C4-2B (cell line): ENCODE data around the gene SCN8A.

Experiments used
- H3K27ac ChIP-seq: fragments of 450-650 bp; 2 replicates; pipeline ENCODE4 v1.5.1; 2017
- ZFX ChIP-seq: fragments of 450-650 bp; IDR thresholded peaks from 2 replicates; pipeline ENCODE4 v1.6.1; 2017
- TF ChIP-seq, protein P1 (sequence below): fragments of 450-650 bp; conservative IDR thresholded peaks from 2 replicates; pipeline ENCODE4 v1.5.1; 2017; ENCODE audit warnings: mild to moderate bottlenecking

The SCN8A gene

DNA sequence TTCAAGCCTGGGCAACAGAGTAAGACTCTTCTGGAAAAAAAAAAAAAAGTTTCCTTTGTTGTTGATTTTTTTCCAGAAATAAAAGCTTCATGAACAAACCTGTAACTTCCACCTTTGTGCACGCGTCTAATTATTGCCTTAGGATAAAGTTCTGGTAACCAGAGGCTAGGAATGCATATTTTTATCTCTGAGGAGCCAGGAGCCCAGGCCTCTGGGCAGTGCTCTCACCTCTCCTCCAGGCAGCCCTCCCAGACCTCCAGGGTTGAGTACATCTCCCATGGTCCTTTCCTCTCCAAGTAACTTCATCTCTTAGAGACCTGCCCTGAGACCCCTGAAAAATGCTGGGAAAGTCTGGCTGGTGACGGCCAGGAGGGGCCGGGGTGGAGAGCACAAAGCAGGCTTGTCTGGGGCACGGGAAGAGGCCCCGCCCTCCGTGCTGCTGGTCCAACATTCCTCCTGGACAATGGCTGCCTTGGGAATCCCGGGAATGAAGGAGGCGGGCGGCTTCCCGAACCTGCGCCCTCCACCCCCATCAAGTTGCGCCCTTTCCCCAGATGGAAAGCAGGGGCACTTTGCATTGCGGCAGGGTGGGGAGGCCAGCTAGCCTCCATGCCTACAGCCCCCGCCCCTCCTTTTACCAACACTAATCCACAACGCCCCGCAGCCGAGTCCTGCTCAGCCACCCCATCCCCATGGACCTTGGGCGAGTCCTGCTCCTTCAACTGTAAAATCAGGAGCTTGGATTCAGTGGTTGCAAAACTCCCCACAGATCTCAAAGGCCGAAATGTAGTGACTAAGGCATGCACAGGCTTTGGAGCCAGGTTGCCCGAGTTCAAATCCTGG, 264.8 kb downstream of the SCN8A start:
- TF ChIP-seq, protein P1, sequence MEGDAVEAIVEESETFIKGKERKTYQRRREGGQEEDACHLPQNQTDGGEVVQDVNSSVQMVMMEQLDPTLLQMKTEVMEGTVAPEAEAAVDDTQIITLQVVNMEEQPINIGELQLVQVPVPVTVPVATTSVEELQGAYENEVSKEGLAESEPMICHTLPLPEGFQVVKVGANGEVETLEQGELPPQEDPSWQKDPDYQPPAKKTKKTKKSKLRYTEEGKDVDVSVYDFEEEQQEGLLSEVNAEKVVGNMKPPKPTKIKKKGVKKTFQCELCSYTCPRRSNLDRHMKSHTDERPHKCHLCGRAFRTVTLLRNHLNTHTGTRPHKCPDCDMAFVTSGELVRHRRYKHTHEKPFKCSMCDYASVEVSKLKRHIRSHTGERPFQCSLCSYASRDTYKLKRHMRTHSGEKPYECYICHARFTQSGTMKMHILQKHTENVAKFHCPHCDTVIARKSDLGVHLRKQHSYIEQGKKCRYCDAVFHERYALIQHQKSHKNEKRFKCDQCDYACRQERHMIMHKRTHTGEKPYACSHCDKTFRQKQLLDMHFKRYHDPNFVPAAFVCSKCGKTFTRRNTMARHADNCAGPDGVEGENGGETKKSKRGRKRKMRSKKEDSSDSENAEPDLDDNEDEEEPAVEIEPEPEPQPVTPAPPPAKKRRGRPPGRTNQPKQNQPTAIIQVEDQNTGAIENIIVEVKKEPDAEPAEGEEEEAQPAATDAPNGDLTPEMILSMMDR, result no peak
- no peak for TF ChIP-seq ZFX
- no peak overlapping the region for H3K27ac ChIP-seq

DNA sequence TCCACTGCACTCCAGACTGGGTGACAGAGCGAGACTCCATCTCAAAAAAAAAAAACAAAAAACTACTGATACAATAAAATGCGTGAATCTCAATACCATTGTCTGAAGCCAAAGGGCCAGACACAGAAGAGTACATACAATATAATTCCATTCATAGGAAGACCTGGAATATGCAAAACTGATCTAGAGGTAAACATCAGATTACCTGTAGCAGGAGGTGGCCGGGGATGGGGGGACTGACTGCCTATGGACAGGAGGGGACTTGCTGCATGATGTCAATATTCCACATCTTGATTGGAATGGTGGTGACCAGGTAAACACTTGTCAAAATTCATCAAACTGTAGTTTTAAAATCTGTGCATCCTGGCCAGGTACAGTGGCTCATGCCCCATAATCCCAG, 270.0 kb downstream of the SCN8A start:
- H3K27ac ChIP-seq, result no peak overlapping the region
- no peak for TF ChIP-seq ZFX
- TF ChIP-seq, protein P1, result no peak
